HepG2 (cell line): ENCODE results near the gene RNU6-1. TPM values are rescaled to one million over a fixed set of nuclear protein-coding genes. Genes with fewer than 3 reads are reported as not detected.
A peak's percentile ranks its signal among the peaks of the same experiment; 100 is the strongest.

ENCODE experiments used
- CHCHD3 ChIP-seq: sonication (generic); formaldehyde crosslinking; IDR thresholded peaks from 2 replicates; pipeline ENCODE4 v1.8.0; 2022; ENCODE audit warnings: mild to moderate bottlenecking, missing genetic modification reagents, moderate library complexity
- CREB1 ChIP-seq, 2 experiments: fragments of 450-650 bp in 1 of 2; IDR thresholded peaks; 2 replicates each; pipeline ENCODE4 v1.6.1; 2016 to 2017; ENCODE audit warnings: control low read depth in 1 of 2, mild to moderate bottlenecking in 1 of 2, missing compliant biosample characterization in 1 of 2, missing genetic modification characterization in 1 of 2
- IRX3 ChIP-seq: sonication (generic); formaldehyde crosslinking; IDR thresholded peaks from 2 replicates; pipeline ENCODE4 v1.8.1; 2023; ENCODE audit warnings: mild to moderate bottlenecking, low read depth, missing genetic modification reagents, borderline replicate concordance
- JUND ChIP-seq: sonication (generic); formaldehyde crosslinking; IDR thresholded peaks from 2 replicates; pipeline ENCODE4 v1.8.0; 2022; ENCODE audit warnings: mild to moderate bottlenecking, missing genetic modification reagents
- MED8 ChIP-seq: sonication (generic); formaldehyde crosslinking; IDR thresholded peaks from 2 replicates; pipeline ENCODE4 v1.8.1; 2023; ENCODE audit warnings: mild to moderate bottlenecking, missing genetic modification reagents; ENCODE audit not compliant: insufficient replicate concordance
- MIER3 ChIP-seq: IDR thresholded peaks from 2 replicates; pipeline ENCODE4 v1.6.1; 2016; ENCODE audit warnings: missing compliant biosample characterization, borderline replicate concordance
- NR2F2 ChIP-seq: IDR thresholded peaks from 2 replicates; pipeline ENCODE4 v1.6.1; 2012; ENCODE audit warnings: low read depth, inconsistent platforms, borderline replicate concordance
- RNF219 ChIP-seq: sonication (generic); formaldehyde crosslinking; IDR thresholded peaks from 2 replicates; pipeline ENCODE4 v1.5.0; 2020; ENCODE audit warnings: mild to moderate bottlenecking, missing genetic modification reagents
- SALL2 ChIP-seq: sonication (generic); formaldehyde crosslinking; IDR thresholded peaks from 2 replicates; pipeline ENCODE4 v1.8.1; 2023; ENCODE audit warnings: mild to moderate bottlenecking, missing genetic modification reagents, inconsistent platforms
- SKI ChIP-seq: fragments of 450-650 bp; IDR thresholded peaks from one replicate; pipeline ENCODE4 v1.6.1; 2018; ENCODE audit warnings: mild to moderate bottlenecking; ENCODE audit not compliant: partially characterized antibody
- SP1 ChIP-seq, 2 experiments: fragments of 450-650 bp in 1 of 2; sonication (generic) in 1 of 2; formaldehyde crosslinking in 1 of 2; IDR thresholded peaks; 2 replicates each; pipeline versions ENCODE4 v1.4.0 to v1.6.1; 2016 to 2020; ENCODE audit warnings: missing genetic modification reagents in 1 of 2
- THAP9 ChIP-seq: sonication (generic); formaldehyde crosslinking; IDR thresholded peaks from 2 replicates; pipeline ENCODE4; 2020; ENCODE audit warnings: missing genetic modification reagents, mild to moderate bottlenecking, borderline replicate concordance
- ZFP37 ChIP-seq: sonication (generic); formaldehyde crosslinking; IDR thresholded peaks from 2 replicates; pipeline ENCODE4 v1.4.0; 2020; ENCODE audit warnings: missing genetic modification reagents, borderline replicate concordance
- ZFP91 ChIP-seq: sonication (generic); formaldehyde crosslinking; IDR thresholded peaks from 2 replicates; pipeline ENCODE4 v1.9.0; 2022; ENCODE audit warnings: missing genetic modification reagents, mild to moderate bottlenecking, borderline replicate concordance
- ZKSCAN5 ChIP-seq: sonication (generic); formaldehyde crosslinking; IDR thresholded peaks from 2 replicates; pipeline ENCODE4 v1.5.1; 2020; ENCODE audit warnings: mild to moderate bottlenecking, missing genetic modification reagents
- ZNF317 ChIP-seq: sonication (generic); formaldehyde crosslinking; IDR thresholded peaks from 2 replicates; pipeline ENCODE4 v1.5.0; 2020; ENCODE audit warnings: mild to moderate bottlenecking, missing genetic modification reagents
- ZNF543 ChIP-seq: sonication (generic); formaldehyde crosslinking; IDR thresholded peaks from 2 replicates; pipeline ENCODE4 v1.4.0; 2020; ENCODE audit warnings: mild to moderate bottlenecking, missing genetic modification reagents
- ZNF616 ChIP-seq: sonication (generic); formaldehyde crosslinking; IDR thresholded peaks from 2 replicates; pipeline ENCODE4 v1.5.0; 2020; ENCODE audit warnings: low read depth, mild to moderate bottlenecking, missing genetic modification reagents
- ZNF660 ChIP-seq: sonication (generic); formaldehyde crosslinking; IDR thresholded peaks from 2 replicates; pipeline ENCODE4 v1.5.1; 2020; ENCODE audit warnings: mild to moderate bottlenecking, low read depth, missing genetic modification reagents, borderline replicate concordance
- polyA plus RNA-seq, 8 experiments: library from polyadenylated mRNA; depleted of rRNA in 3 of 8; stranded (reverse) in 7 of 8; unstranded in 1 of 8; fragments of >200 nt; fragmentation: Illumina TruSeq in 4 of 8; extraction: Trizol in 4 of 8; gene quantifications; 2 replicates each; pipeline versions ENCODE4 v1.2.1 to v1.2.3, GENCODE V29; 2011 to 2016; ENCODE audit warnings: low read depth in 4 of 8, missing spikeins in 1 of 8, mixed read lengths in 1 of 8; ENCODE audit not compliant: insufficient read depth in 1 of 8
- total RNA-seq, 5 experiments: library from RNA; depleted of rRNA; stranded (reverse); fragments of >200 nt; fragmentation: Illumina TruSeq; extraction: Trizol; gene quantifications; 2 replicates each; pipeline ENCODE4 v1.2.3, GENCODE V29; 2016; ENCODE audit warnings: low read depth in 1 of 5

Gene RNU6-1
- total and polyA plus RNA-seq, 2 of the 13 experiments (the other 11 are each of a cell fraction or from before 2014, with no cell fraction given): under 0.01 TPM; not detected in 1

- no peak; the same call in 1 of the 2 replicates for TF ChIP-seq THAP9 (CRISPR knock-in tag)
- TF ChIP-seq MED8: no peak
- peak; percentile 72; the same call in 1 of the 2 replicates for TF ChIP-seq ZNF317
- TF ChIP-seq JUND (CRISPR knock-in tag): no peak
- TF ChIP-seq SP1 (IDR thresholded peaks at IDR 0.05): no peak
- TF ChIP-seq SP1 (CRISPR knock-in tag; IDR thresholded peaks at IDR 0.05): no peak
- no peak for TF ChIP-seq CHCHD3
- TF ChIP-seq SKI: peak; percentile 42
- TF ChIP-seq CREB1 (IDR thresholded peaks at IDR 0.05): no peak
- TF ChIP-seq CREB1 (CRISPR knock-in tag; IDR thresholded peaks at IDR 0.05): no peak
- no peak for TF ChIP-seq IRX3 (CRISPR knock-in tag)
- TF ChIP-seq MIER3 (CRISPR knock-in tag): no peak
- TF ChIP-seq SALL2 (CRISPR knock-in tag): peak; percentile 58; the same call in 1 of the 2 replicates
- TF ChIP-seq RNF219 (CRISPR knock-in tag): no peak
- 0 out of 2 replicates have a peak, but pooled peaks have one; percentile 58 for TF ChIP-seq ZNF543 (CRISPR knock-in tag)
- TF ChIP-seq ZNF616 (CRISPR knock-in tag): 0 out of 2 replicates have a peak, but pooled peaks have one; percentile 57
- no peak for TF ChIP-seq NR2F2
- TF ChIP-seq ZFP37 (CRISPR knock-in tag): no peak
- TF ChIP-seq ZNF660 (CRISPR knock-in tag): no peak
- TF ChIP-seq ZFP91: peak; percentile 93
- no peak for TF ChIP-seq ZKSCAN5 (CRISPR knock-in tag)
Observed at GRCh38 chr15:67863442-67863987, 23.7 kb upstream of the RNU6-1 start (continued).
